Neural progenitor cell (in vitro differentiated cells): Measurements from ENCODE around the gene EIF3D. TPM values are rescaled to one million over a fixed set of nuclear protein-coding genes. Genes with fewer than 3 reads are reported as not detected.

Experiments
- DNase-seq: peaks from one replicate; pipeline ENCODE4 v3.0.0-alpha.2; 2016; ENCODE audit warnings: low spot score
- H2AFZ ChIP-seq: fragments of 200-600 bp; sonication (generic); replicated peaks from 2 replicates; pipeline ENCODE4 v1.6.1; 2016; ENCODE audit warnings: antibody characterized with exemption
- H3F3A ChIP-seq: fragments of 200-600 bp; sonication (generic); 2 replicates; pipeline ENCODE4 v1.6.1; 2016; ENCODE audit warnings: antibody characterized with exemption, low read depth
- H3K27ac ChIP-seq: fragments of 200-600 bp; sonication (generic); 2 replicates; pipeline ENCODE4 v1.5.1; 2016; ENCODE audit warnings: mild to moderate bottlenecking
- H3K27me3 ChIP-seq: fragments of 200-600 bp; sonication (generic); 2 replicates; pipeline ENCODE4 v1.6.1; 2016; ENCODE audit warnings: mild to moderate bottlenecking, moderate library complexity
- H3K36me3 ChIP-seq: fragments of 200-600 bp; sonication (generic); 2 replicates; pipeline ENCODE4 v1.5.1; 2016
- H3K4me1 ChIP-seq: fragments of 200-600 bp; sonication (generic); 2 replicates; pipeline ENCODE4 v1.6.1; 2016; ENCODE audit warnings: mixed run types
- H3K4me2 ChIP-seq: fragments of 200-600 bp; sonication (generic); 2 replicates; pipeline ENCODE4 v1.6.1; 2016
- H3K4me3 ChIP-seq: fragments of 200-600 bp; sonication (generic); 2 replicates; pipeline ENCODE4 v1.5.1; 2016
- H3K79me2 ChIP-seq: fragments of 200-600 bp; sonication (generic); 2 replicates; pipeline ENCODE4 v1.6.1; 2016; ENCODE audit warnings: low read depth
- H3K9ac ChIP-seq: fragments of 200-600 bp; sonication (generic); 2 replicates; pipeline ENCODE4 v1.6.1; 2016
- H3K9me3 ChIP-seq: fragments of 200-600 bp; sonication (generic); 2 replicates; pipeline ENCODE4 v1.5.1; 2016; ENCODE audit warnings: low read depth
- H4K20me1 ChIP-seq: fragments of 200-600 bp; sonication (generic); 2 replicates; pipeline ENCODE4 v1.6.1; 2016; ENCODE audit warnings: low read depth
- H3K27ac Mint-ChIP-seq: 3 replicates; pipeline ENCODE4 v1.8.0; 2021; ENCODE audit warnings: mixed read lengths
- H3K27me3 Mint-ChIP-seq: 2 replicates; pipeline ENCODE4 v1.8.0; 2022; ENCODE audit warnings: low read depth, mild to moderate bottlenecking, inconsistent platforms, moderate library complexity, mixed read lengths; ENCODE audit not compliant: insufficient read depth
- H3K36me3 Mint-ChIP-seq: 3 replicates; pipeline ENCODE4 v1.8.0; 2021; ENCODE audit warnings: mixed read lengths
- H3K4me1 Mint-ChIP-seq: 3 replicates; pipeline ENCODE4 v1.8.0; 2021; ENCODE audit warnings: mixed read lengths
- H3K4me3 Mint-ChIP-seq: 3 replicates; pipeline ENCODE4 v1.8.0; 2021; ENCODE audit warnings: mild to moderate bottlenecking, moderate library complexity, mixed read lengths
- H3K9me3 Mint-ChIP-seq: 3 replicates; pipeline ENCODE4 v1.8.0; 2020; ENCODE audit warnings: mixed read lengths
- CTCF ChIP-seq: fragments of 200-600 bp; sonication (generic); IDR thresholded peaks from 2 replicates; pipeline ENCODE4 v1.5.1; 2017; ENCODE audit warnings: antibody characterized with exemption, mild to moderate bottlenecking
- EZH2 ChIP-seq: fragments of 200-600 bp; sonication (generic); IDR thresholded peaks from 2 replicates; pipeline ENCODE4 v1.6.1; 2017; ENCODE audit warnings: antibody characterized with exemption, mild to moderate bottlenecking, moderate library complexity
- EZH2phosphoT487 ChIP-seq: fragments of 200-600 bp; sonication (generic); IDR thresholded peaks from 2 replicates; pipeline ENCODE4 v1.6.1; 2017; ENCODE audit warnings: antibody characterized with exemption
- total RNA-seq: library from RNA; depleted of rRNA; stranded (reverse); fragments of >200 nt; gene quantifications from 2 replicates; pipeline ENCODE4 v1.2.3, GENCODE V29; 2015; ENCODE audit warnings: low replicate concordance

The EIF3D gene
- total RNA-seq, 1 donor from 2014 or later = 361 TPM

- H3K9ac ChIP-seq = no peak overlapping the region
- no peaks in the 10 kb centered on the region for H3K36me3 ChIP-seq
- H3K4me2 ChIP-seq = no peak overlapping the region
- no peak overlapping the region for H3K27ac ChIP-seq
- H3K79me2 ChIP-seq = no peaks in the 10 kb centered on the region
- TF ChIP-seq EZH2phosphoT487 (no peak), CTCF (no peak), EZH2 (no peak)
- H3K9me3 Mint-ChIP-seq = no peaks in the 10 kb centered on the region
- H3K27ac Mint-ChIP-seq = no peak overlapping the region
- peaks cover 10% of the 10 kb centered on the region for H3K4me1 Mint-ChIP-seq
- H3K27me3 Mint-ChIP-seq = peaks cover 12% of the 10 kb centered on the region
- H2AFZ ChIP-seq = no peak overlapping the region
- no peak overlapping the region for H3K4me3 ChIP-seq
- peaks cover 3% of the 10 kb centered on the region for H3K4me1 ChIP-seq
- H3K27me3 ChIP-seq = peaks cover 12% of the 10 kb centered on the region
- no peaks in the 10 kb centered on the region for H3K9me3 ChIP-seq
- no peaks in the 10 kb centered on the region for H4K20me1 ChIP-seq
- no peak overlapping the region for H3K4me3 Mint-ChIP-seq
- no peaks in the 10 kb centered on the region for H3K36me3 Mint-ChIP-seq
- no peak for DNase-seq
- H3F3A ChIP-seq = no peaks in the 10 kb centered on the region
These were observed 18.0 kb upstream of the EIF3D start for GRCh38 chr22:36546932-36547331.

DNA sequence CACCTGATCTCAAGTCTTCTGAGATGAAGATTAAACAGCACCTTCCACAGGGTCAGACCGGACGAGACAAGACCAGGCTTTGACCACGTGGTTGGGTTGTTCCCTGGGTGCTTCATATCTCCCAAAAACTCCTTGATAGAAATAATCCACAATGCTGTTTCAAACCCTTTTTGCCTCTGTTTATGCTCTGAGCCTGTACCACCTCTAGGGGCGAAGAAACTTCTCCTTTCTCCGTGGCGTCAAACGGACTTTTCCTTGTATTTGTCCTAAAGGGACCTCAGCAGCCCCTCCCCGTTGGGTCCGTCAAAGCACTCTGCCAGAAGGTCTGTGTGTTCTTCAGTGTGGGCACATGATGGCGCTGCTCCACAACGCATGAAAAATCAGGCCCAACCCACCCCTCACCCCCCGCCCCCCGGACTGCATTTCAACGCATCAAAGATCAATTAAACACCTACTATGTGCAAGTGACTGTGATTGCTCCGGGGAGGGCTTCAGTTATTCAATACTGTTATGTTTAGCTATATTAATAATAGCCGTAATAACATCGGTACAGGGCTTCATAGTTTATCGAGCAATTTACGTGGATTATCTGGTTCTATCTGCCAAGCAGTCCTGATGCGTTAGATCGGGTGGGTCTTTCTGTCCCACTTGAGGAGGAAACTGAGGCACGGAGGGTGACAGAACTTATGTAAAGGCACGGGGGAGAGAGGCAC is 17.3 kb upstream of the EIF3D start:
- TF ChIP-seq CTCF (peak; percentile 79), EZH2phosphoT487 (no peak)
- Mint-ChIP-seq H3K4me3 (peak overlapping the region; percentile 67), H3K27ac (peak overlapping the region; percentile 87), H3K9me3 (no peaks in the 10 kb centered on the region), H3K27me3 (peaks cover 12% of the 10 kb centered on the region), H3K4me1 (peaks cover 10% of the 10 kb centered on the region), H3K36me3 (no peaks in the 10 kb centered on the region)
- H3K4me1 ChIP-seq = peaks cover 3% of the 10 kb centered on the region
- H3K4me3 ChIP-seq = no peak overlapping the region
- no peaks in the 10 kb centered on the region for H3K9me3 ChIP-seq
- H3F3A ChIP-seq = no peaks in the 10 kb centered on the region
- peak overlapping the region; percentile 52 for H3K4me2 ChIP-seq
- peak; percentile 88 for DNase-seq
- no peaks in the 10 kb centered on the region for H3K36me3 ChIP-seq
- H2AFZ ChIP-seq = peak overlapping the region; percentile 66
- no peaks in the 10 kb centered on the region for H4K20me1 ChIP-seq
- no peaks in the 10 kb centered on the region for H3K79me2 ChIP-seq
- peaks cover 10% of the 10 kb centered on the region for H3K27me3 ChIP-seq
- H3K27ac ChIP-seq = no peak overlapping the region
- no peak overlapping the region for H3K9ac ChIP-seq

GRCh38 chr22:36544107-36544620 is 15.2 kb upstream of the EIF3D start:
- H3K4me3 Mint-ChIP-seq = no peak overlapping the region
- no peaks in the 10 kb centered on the region for H3F3A ChIP-seq
- H4K20me1 ChIP-seq = no peaks in the 10 kb centered on the region
- H2AFZ ChIP-seq = no peak overlapping the region
- H3K4me2 ChIP-seq = no peak overlapping the region
- H3K4me1 Mint-ChIP-seq = peaks cover 10% of the 10 kb centered on the region
- H3K9me3 Mint-ChIP-seq = no peaks in the 10 kb centered on the region
- peaks cover 9% of the 10 kb centered on the region for H3K27me3 ChIP-seq
- H3K27ac Mint-ChIP-seq = no peak overlapping the region
- H3K36me3 Mint-ChIP-seq = no peaks in the 10 kb centered on the region
- H3K4me1 ChIP-seq = peaks cover 1% of the 10 kb centered on the region
- no peaks in the 10 kb centered on the region for H3K79me2 ChIP-seq
- H3K36me3 ChIP-seq = no peaks in the 10 kb centered on the region
- H3K27ac ChIP-seq = no peak overlapping the region
- TF ChIP-seq EZH2 (no peak), EZH2phosphoT487 (no peak), CTCF (no peak)
- DNase-seq = no peak
- H3K9me3 ChIP-seq = no peaks in the 10 kb centered on the region
- peaks cover 5% of the 10 kb centered on the region for H3K27me3 Mint-ChIP-seq
- no peak overlapping the region for H3K9ac ChIP-seq
- H3K4me3 ChIP-seq = no peak overlapping the region
